HG02623 (cell line): ENCODE data around the gene EIF4ENIF1.
A peak's percentile ranks its signal among the peaks of the same experiment; 100 is the strongest.
"Not testable (repeated sequence)": the region's sequence is repeated elsewhere in the genome, so short reads cannot be mapped to it uniquely, and the experiment has no call there.

Source experiments
- ATAC-seq: cut with Tn5 transposase; IDR thresholded peaks from one replicate; pipeline ENCODE4 v1.9.1; 2021; ENCODE audit warnings: moderate library complexity; ENCODE audit not compliant: unreplicated experiment

The EIF4ENIF1 gene

DNA sequence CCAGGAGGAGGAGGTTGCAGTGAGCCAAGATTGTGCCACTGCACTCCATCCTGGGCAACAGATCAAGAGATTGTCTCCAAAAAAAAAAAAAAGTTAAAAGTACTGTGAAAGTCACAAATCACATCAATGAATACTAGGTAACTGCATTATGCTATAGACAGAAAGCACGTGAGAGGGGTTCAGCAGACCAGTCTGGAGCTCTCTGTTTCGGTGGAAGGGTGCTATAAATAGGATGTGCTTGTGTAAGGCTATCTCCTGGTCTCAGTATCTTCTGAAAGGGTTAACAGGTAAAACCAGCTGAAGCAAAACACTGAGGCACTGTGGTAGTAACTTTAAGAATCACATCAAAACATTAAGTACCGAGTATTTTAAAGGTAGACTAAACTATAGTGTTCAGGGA is 43.4 kb downstream of the EIF4ENIF1 start:
- no peak for ATAC-seq

DNA sequence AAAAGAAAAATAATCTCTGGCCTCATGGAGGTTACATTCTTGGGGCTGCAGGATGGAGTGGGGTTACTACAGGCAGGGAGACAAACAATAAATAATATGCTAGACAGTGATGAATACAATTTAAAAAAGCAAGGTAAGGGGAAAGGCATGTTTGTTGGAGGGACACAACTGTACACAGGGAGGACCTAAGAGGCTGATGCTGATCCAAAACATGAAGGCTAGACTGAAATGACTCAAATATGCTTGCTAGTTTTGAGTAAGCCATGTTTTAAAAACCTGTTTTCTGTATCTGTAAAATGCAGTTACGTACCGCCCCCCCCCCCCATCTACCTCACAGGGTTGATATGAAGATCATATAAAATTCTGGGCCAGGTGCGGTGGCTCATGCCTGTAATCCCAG is 44.0 kb downstream of the EIF4ENIF1 start:
- ATAC-seq, result no peak

DNA sequence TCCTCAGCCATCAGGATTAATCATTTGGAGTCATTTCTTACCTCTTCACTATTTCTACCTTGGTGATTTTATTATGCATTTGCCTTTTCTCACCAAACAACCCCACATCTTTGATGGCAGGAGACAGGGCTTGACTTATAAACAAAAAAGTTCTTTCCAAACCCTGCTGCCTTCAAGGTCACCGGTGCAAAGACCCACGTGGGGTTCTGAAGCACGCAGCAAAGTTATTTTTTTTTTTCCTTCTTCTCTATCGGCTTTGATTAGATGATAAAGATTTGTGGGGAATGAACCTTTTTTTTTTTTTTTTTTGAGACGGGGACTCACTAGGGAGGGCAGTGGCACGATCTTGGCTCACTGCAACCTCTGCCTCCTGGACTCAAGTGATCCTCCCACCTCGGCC is 46.1 kb downstream of the EIF4ENIF1 start:
- ATAC-seq, result no peak

DNA sequence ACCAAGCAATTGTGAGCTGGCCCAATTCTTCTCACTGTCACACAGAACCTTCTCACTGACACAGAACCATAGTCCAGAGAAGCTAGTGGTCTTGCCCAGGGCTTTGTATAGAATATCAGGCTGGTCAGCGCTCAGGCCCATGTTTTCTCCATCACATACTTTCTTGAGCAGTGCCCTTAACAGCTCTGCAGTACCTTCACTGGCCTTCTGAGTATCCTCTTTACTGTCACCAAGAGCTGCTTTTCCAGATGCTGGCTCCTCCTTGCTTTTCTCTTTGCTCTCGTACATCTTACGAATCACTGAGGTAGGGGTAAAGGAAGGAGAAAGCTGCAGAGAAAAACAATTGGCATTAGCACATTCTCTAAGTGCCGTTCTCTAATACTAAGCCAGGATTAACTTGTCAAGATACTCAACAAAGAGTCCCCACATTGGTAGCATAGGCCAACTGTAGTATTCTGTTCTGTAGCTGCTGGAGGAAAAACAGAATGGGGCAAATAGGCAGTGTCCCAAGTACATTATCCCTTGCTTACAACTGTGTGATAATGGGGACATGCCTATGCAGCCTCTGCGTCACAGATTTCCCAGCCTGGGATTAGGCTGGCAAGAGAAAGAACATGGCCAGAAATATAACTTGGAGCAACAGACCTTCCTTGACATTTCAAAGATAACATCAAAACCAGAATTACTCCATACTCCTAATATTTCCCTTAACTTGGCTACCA is 46.7 kb downstream of the EIF4ENIF1 start:
- ATAC-seq, result no peak

DNA sequence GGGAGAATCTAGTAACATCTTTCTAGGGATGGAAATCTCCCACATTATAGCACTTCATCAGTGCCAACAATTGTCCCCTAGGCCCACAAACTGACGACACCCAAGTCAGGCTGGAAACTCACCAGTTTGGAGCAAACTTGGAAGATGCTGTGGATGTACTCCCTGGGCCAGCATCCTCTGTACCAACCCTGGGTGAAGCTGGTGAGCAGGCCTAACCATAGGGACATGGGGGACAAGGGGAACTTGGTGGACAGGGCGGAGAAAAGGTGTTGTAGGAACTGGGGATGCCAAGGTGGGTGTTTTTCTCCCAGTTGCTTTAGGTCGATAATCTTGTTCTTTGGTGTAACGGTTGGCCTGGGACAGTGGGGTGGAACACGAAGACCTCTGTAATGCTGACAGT is 48.0 kb downstream of the EIF4ENIF1 start:
- no peak for ATAC-seq

DNA sequence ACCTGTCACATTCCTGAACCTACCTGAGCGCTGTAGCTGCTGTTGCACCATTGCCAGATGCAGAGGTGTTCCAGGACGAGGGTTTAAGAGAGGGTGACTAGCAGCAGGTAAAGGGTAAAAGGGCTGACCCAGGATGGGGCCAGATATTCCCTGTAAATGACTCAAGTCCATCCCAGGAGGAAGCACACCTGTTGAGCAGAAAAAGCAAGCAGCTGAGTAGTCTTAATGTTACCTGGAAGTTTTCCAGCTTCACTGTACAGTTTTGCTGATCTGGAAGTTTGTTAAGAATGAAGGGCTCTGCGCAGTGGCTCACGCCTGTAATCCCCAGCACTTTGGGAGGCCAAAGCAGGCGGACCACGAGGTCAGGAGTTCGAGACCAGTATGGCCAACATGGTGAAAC is 49.0 kb downstream of the EIF4ENIF1 start:
- ATAC-seq, result no peak

DNA sequence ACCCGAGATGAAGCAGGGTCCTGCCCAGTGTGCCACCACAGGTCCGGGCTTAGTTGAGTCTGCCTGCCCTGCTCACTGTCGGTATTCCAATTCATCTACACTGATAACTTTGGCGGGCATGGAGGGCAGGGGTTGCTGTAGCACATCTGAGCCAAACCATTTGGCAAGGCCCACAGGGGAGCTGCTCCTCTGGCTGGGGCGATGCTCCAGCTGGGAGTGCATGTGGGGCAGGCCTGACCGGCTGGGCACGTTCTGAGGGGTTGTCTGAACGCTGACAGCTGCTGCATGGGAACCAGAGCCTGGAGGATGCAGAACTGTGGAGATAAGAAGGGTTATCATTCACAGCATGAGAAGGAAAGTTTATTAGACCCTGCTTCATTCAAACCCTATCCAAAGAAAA is 49.8 kb downstream of the EIF4ENIF1 start:
- ATAC-seq, result no peak

DNA sequence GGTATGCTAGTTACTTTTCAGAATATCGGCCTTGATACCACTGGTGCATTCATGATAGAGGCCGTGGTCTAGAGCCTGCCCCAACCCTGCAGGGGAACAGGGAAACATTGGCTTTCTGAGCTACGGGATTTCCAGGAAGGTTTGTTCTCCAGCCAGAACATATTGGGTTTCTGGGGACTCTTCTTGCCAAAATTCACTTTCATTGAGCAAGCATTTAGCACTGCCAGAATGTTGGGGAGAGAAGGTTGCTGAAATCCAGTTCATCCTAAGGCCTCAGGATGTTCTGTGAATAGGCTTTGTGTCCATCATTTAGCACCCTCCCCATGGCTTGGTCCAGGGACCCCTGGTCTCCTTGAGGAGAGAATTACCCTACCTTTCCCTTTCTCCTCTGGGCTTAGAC is 53.5 kb downstream of the EIF4ENIF1 start:
- ATAC-seq, result no peak

DNA sequence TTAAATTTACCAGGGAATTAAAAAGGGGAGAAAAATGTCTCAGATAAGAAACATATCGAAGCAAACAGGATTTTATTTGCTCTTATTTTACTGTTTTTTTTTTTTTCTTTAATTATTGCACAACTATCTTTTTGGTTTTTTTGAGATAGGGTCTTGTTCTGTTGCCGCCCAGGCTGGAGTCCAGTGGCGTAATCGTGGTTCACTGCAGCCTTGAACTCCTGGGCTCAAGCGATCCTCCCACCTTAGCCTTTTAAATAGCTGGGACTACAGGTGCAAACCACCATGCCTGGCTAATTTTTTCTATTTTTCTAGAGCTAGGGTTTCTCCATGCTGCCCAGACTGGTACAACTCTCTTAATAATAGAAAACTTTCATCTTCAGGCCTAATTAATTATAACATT is 57.7 kb downstream of the EIF4ENIF1 start:
- ATAC-seq, result no peak

DNA sequence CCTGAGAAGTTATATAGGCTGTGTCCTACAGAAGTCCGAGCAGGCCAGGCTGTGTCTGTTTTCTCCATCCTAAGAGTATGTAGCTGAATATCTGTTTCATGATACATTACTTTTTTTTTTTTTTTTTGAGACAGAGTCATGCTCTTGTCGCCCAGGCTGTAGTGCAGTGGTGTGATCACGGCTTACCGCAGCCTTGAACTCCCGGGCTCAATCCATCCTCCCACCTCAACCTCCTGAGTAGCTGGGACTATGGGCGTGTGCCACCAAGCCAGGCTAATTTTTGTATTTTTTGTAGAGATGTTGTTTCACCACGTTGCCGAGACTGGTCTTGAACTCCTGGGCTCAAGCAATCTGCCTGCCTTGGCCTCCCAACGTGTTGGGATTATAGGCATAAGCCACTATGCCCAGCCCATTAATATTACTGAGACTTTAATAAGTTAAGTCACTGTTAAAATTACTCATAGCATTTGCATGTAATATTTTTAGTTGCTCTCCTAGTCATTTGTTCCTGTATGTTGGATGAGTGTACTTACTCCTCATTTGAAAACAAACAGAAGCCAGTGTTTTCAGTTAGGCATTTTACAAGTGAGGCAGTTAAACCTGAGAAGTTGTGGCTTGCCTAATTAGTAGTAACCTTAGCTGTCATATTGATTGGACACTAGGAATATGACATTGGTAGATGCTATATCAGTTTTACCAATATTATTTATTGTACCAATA is 64.2 kb downstream of the EIF4ENIF1 start:
- no peak for ATAC-seq

DNA sequence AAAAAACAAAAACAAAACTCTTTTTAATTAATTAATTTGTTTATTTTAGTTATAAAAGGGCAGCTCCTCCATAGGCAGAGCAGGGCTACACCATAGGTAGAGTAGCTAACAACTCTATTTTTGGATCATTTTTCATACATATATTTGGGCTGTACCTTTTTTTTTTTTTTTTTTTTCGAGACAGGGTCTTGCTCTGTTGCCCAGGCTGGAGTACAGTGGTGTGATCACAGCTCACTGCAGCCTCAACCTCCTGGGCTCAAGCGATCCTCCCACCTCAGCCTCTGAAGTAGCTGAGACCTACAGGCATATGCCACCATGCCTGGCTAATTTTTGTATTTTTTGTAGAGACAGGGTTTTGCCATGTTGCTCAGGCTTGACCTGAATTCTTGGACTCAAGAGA is 87.3 kb downstream of the EIF4ENIF1 start:
- ATAC-seq, result not testable (repeated sequence)

DNA sequence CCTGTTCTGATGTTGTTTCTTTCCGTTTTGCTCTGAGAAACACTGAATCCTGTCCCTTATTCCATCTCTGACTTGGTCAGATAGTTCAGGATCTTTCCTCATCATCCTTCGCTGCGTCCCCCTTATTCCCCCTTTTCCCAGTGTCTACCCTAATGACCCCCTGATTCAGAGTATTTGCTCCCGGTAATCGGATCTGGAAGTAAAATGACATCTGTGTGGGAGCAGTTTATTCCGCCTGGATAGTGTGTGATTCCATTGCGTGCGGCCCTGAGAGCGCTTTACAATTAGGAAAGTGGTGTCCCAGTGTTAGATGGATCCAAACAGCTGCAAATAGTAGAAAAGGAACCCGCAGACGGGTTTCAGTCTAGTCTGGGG is 89.6 kb downstream of the EIF4ENIF1 start:
- ATAC-seq, result no peak

DNA sequence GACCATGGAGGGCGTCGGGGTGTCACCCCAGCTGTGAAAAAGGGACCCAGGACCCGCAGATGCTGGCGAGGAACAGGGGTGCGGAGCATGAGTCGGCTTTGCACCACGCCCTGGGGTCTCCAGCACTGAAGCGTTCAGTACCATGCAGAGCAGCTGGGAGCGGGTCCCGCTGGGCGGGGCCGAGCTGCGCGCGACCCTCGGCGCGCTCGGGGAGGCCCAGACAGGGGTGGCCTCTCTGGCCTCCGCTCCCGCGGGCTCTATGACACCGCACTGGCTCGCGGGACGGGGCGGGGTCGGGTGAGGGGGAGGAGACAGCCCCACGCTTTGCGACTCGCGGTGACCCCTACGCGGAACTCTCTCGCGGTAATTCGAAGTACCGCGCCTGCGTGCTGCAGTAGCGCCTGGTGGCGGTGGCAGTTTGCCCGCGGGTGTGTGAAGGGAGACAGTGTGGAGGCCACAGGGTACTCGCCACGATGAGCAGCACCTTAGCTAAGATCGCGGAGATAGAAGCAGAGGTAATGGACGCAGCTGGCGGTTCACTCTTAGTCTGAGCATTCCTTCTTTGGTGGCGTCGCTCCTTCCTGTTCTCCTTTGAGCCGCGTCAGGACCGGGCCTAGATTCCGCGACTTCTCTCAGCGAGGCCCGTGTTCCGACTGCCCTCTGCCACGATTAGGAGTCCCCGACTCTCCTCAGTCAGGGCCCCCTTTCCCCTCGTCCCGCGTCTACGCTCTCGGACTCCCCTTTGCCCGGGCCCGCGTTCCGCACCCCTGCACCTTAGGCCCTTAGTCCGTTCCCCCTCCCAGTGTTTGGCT is 90.2 kb downstream of the EIF4ENIF1 start, which contains the start of gene DRG1:
Gene DRG1, plus strand, starts transcription at position 394 of the 812 bp plus-strand sequence. Its CDS starts 80 bp downstream, at position 474.
- ATAC-seq, result peak; percentile 97

DNA sequence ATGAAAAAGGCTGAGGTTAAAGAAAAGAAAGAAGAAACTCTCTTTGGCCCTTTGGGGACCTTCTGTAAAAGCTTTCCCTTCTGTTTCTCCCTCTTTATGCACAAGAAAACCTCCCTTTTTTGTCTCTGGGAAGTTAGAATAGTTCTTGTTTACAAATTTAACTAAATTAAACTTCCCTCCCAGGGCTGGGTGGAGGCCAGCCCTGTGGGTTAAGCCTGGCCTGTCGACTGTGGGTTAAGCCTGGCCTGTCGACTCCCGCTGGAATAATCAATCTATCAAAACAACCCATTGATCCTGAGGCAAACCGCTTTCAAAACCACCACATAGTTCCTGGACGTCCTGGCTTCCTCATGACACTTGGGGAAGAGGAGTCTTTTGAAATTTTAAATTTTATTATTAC is 91.4 kb downstream of the EIF4ENIF1 start:
- no peak for ATAC-seq

DNA sequence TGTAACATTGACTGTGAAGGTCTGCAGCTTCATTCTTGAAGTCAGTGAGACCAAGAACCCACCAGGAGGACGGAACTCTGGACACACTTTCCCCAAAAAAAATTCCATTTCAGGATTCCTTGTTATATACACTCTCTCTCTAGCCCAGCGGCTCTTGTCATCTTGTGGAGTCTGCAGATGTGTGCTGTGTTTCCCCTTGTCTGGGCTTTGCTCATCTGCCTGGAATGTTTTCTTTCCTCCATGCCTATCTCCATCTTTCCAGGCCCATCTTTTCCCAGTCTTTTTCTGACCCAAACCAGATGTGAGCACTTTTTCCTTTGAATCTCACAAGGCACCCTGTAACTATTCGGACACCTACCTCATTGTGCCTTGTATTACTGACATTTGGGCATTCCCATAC is 95.3 kb downstream of the EIF4ENIF1 start:
- no peak for ATAC-seq

DNA sequence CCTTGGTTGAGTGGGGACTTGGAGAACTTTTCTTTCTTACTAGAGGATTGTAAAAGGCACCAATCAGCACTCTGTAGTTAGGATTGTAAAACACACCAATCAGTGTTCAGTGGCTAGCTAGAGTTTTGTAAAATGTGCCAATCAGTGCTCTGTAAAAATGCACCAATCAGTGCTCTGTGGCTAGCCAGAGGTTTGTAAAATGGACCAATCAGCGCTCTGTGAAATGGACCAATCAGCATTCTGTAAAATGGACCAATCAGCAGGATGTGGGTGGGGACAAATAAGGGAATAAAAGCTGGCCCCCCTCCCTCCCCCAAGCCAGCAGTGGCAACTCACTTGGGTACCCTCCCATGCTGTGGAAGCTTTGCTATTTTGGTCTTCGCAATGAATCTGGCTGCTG is 95.7 kb downstream of the EIF4ENIF1 start:
- no peak for ATAC-seq
